AG09319 (cell line): ENCODE results near the gene PTPN3.

ENCODE experiments used
- DNase-seq: peaks from one replicate; pipeline ENCODE4 v3.0.0-alpha.2; 2010; ENCODE audit warnings: low read depth; ENCODE audit errors: extremely low read depth
- TF ChIP-seq, protein P1 (sequence below): IDR thresholded peaks from 2 replicates; pipeline ENCODE4 v1.5.1; 2011; ENCODE audit warnings: low read depth, mild to moderate bottlenecking, inconsistent platforms, low read length, moderate library complexity

PTPN3 gene

DNA sequence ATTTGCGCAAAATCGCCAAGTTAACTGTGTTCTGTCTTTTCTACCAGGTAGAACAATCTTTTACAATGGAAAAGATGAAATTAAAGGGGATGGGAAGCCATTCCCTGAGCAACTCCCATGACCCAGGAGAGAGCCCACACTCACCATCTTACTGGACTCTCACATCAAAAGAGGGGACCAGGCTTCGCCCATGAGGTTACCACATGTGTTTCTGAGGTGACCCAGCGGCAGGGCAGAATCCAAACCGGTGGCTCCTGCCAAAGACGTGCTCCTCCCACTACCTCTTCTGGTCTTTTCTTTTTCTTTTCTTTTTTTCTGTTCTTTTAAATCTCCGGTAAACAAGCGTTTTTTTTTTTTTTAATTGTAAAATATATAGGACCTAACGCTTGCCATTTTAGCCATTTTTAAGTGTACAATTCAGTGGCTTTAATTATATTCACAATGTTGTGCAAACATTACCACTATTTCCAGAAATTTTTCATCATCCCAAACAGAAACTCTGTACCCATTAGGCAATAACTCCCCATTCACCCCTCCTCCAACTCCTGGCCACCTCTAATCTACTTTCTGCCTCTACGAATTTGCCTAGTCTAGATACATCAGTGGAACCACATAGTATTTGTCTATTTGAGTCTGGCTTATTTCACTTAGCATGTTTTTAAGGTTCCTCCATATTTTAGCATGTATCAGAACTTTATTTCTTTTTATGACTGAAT lies 19.3 kb downstream of the PTPN3 start:
- no peak for DNase-seq

DNA sequence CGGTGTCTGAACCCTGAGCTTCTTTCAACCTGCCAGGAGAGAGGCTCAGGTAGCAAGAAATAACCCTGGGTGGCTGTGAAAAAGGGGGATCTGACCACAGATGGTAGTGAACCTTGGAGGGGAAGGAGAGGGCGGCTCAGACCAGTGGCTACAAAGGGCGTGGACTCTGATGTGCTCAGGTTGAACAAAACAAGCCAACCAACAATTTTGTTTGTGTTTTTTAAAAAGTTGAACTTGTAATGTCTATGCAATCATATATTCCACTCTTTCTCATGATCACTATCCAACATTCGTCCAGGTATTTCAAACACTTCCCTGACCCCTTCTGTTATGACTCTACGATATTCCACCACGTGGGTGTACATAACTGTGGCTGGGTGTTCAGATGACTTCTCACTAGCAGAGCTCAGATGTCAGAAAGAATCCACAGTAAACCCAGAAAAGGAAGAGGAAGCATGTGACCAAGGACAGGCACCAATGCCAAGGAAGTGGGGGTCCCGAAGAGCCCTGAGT lies 20.0 kb downstream of the PTPN3 start:
- TF ChIP-seq, protein P1, sequence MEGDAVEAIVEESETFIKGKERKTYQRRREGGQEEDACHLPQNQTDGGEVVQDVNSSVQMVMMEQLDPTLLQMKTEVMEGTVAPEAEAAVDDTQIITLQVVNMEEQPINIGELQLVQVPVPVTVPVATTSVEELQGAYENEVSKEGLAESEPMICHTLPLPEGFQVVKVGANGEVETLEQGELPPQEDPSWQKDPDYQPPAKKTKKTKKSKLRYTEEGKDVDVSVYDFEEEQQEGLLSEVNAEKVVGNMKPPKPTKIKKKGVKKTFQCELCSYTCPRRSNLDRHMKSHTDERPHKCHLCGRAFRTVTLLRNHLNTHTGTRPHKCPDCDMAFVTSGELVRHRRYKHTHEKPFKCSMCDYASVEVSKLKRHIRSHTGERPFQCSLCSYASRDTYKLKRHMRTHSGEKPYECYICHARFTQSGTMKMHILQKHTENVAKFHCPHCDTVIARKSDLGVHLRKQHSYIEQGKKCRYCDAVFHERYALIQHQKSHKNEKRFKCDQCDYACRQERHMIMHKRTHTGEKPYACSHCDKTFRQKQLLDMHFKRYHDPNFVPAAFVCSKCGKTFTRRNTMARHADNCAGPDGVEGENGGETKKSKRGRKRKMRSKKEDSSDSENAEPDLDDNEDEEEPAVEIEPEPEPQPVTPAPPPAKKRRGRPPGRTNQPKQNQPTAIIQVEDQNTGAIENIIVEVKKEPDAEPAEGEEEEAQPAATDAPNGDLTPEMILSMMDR: no peak
- no peak for DNase-seq

More for the DNA sequence above, 19.3 kb downstream of the PTPN3 start:
- TF ChIP-seq, protein P1: no peak

DNA sequence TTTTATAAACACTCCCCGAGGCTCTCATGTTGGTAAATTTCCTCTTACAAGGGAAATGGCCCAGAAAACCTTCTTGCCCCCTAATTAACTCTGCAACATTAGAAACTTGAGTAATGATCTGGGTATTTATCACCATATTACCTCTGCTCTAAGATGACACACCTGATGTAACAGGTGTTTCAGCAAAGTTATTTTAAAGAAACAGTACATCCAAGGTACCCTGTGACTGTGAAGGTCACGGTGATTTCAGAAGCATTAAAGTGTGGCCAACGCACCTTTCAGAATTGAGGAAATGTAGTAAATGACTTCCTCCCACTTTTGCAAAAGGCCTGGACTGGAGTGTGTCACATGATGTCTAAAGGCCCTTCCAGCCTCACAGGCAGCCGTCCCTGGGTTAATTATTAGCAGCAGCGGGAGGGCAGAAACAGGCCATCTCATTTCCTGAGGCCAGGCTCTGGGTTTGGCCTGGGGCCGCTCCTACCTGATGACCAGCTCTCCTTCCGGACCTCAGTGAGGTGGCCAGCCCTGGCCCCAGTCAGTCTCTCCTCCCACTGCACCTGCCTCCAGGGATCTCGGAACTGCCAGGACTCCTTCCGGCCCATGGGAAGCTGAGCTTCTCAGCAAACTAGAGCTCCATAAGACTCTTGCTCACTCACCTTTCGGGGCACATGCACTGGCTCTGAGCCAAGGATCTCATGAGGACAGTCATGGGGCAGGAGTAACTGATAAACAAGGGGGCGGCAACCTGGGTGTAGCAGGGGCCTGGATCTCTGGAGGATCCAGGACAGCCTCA lies 20.7 kb downstream of the PTPN3 start:
- no peak for DNase-seq
- TF ChIP-seq, protein P1: no peak

DNA sequence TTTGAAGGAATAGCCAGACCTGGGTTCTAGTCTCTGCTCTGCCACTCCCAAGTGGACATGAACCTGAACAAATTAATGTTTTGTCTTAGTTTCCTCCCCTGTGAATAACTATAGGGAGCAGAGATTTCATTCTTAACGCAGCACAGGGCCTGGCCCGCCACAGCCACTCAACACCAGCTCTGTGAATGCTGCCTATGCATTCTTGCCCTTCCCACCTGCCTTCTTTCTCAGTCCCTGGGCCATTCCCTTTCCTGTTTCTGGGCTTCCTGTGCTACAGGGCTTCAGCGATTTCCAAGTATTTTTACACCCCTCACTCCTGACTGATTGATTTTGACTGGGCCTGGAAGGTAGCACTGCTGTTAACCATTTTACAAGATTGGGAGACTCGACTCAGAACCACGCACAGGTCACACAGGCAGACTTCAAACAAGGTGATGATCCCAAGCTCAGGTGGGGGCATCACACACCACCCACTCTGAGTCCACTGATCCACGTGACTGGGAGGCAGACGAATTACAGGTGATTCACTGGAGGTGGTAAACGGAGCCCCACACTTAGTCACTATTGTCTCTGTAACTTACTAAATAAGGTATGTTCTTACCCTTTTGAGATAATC lies 21.4 kb downstream of the PTPN3 start:
- TF ChIP-seq, protein P1: no peak
- no peak for DNase-seq

DNA sequence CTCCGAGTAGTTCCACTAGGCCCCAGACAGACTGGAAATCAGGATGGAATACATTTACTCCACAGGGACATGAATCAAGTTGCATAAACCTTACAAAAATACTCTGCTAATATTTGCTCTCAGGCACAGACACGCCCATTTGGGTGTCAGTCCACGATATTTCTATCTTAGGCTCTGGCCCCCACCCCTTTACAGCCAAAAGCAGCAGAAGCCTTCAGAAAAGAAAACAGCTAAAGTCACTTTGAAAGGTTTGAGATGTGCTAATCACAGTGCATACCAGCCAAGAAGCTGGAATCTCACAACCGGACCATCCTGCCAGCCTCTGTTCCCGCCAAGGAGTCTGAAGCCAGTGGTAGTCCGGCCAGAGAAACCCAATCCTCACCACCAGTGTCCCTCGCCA lies 22.6 kb downstream of the PTPN3 start:
- DNase-seq: no peak
- TF ChIP-seq, protein P1: no peak

DNA sequence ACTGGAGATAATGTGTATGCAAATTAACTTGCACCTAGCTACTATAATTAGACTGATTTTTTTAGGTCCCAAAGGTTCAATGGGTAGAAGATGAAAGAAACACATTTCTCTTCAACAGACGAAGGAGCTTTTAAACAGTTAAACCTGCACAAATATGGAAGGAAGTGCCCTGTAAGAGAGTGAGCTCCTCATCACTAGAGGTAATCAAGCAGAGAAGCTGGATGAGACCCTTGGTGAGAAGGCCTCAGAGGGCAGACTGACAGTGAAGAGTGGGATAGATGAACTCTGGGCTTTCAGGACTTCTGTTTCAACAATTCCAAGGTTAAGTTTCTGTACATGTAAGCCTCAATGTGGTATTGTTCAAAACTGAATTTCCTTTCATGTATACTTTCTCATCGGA lies 23.2 kb downstream of the PTPN3 start:
- TF ChIP-seq, protein P1: no peak
- DNase-seq: no peak
